ENCODE measurements around the gene GYS1.
A peak's percentile ranks its signal among the peaks of the same experiment; 100 is the strongest.

- TF ChIP-seq EP300 (IDR thresholded peaks at IDR 0.05) (peak in 1 of 4 donors; percentile 2), POLR2AphosphoS5 (IDR thresholded peaks at IDR 0.05) (peak; percentile 44 to 59)
Observed at GRCh38 chr19:48967346-48968178, 25.5 kb downstream of the GYS1 start.

All from upper lobe of left lung (tissue), 4 donors.